ENCODE results near the gene SLC45A1. TPM values are rescaled to one million over a fixed set of nuclear protein-coding genes. Genes with fewer than 3 reads are reported as not detected.

Gene SLC45A1
- total RNA-seq, 1 experiment from 2014 or later = not detected

GRCh38 chr1:8386247-8386646 lies 68.3 kb downstream of the SLC45A1 start:
- H3K9me2 ChIP-seq (replicated peaks; ENCODE audit: insufficient read depth, low read length) = no peaks in the 10 kb centered on the region
- no peak for DNase-seq
- peaks cover 49% of the 10 kb centered on the region for H3K4me1 ChIP-seq (ENCODE audit: low read length)
- H4K20me1 ChIP-seq (ENCODE audit: insufficient read depth, low read depth, low read length) = peaks cover 87% of the 10 kb centered on the region
- H3K4me3 ChIP-seq (ENCODE audit: low read length) = no peak overlapping the region
- H3K27ac ChIP-seq (ENCODE audit: low read length) = peak overlapping the region; percentile 18; the same call in 1 of the 2 replicates
- H3K9ac ChIP-seq (ENCODE audit: low read length) = no peak overlapping the region
- H3K79me2 ChIP-seq (ENCODE audit: low read length) = peaks cover 95% of the 10 kb centered on the region
- no peaks in the 10 kb centered on the region for H3K27me3 ChIP-seq (ENCODE audit: low read length)
- peaks cover 75% of the 10 kb centered on the region for H3K36me3 ChIP-seq (ENCODE audit: insufficient read depth, low read length)
- no peak overlapping the region for H3K4me2 ChIP-seq (ENCODE audit: low read depth, low read length, poor library complexity, severe bottlenecking)
- no peaks in the 10 kb centered on the region for H3K9me3 ChIP-seq (ENCODE audit: low read length)
- H2AFZ ChIP-seq (ENCODE audit: low read length) = no peak overlapping the region

GRCh38 chr1:8388732-8389562 lies 71.0 kb downstream of the SLC45A1 start:
- H2AFZ ChIP-seq (ENCODE audit: low read length) = no peak overlapping the region
- peaks cover 88% of the 10 kb centered on the region for H4K20me1 ChIP-seq (ENCODE audit: insufficient read depth, low read depth, low read length)
- H3K9me3 ChIP-seq (ENCODE audit: low read length) = no peaks in the 10 kb centered on the region
- H3K4me2 ChIP-seq (ENCODE audit: low read depth, low read length, poor library complexity, severe bottlenecking) = no peak overlapping the region
- H3K79me2 ChIP-seq (ENCODE audit: low read length) = peaks cover 96% of the 10 kb centered on the region
- no peak overlapping the region for H3K9ac ChIP-seq (ENCODE audit: low read length)
- no peaks in the 10 kb centered on the region for H3K27me3 ChIP-seq (ENCODE audit: low read length)
- no peak for DNase-seq
- H3K4me1 ChIP-seq (ENCODE audit: low read length) = peaks cover 72% of the 10 kb centered on the region
- H3K27ac ChIP-seq (ENCODE audit: low read length) = no peak overlapping the region
- no peak overlapping the region for H3K4me3 ChIP-seq (ENCODE audit: low read length)
- H3K9me2 ChIP-seq (replicated peaks; ENCODE audit: insufficient read depth, low read length) = no peaks in the 10 kb centered on the region
- H3K36me3 ChIP-seq (ENCODE audit: insufficient read depth, low read length) = peaks cover 78% of the 10 kb centered on the region

GRCh38 chr1:8389958-8390535 lies 72.1 kb downstream of the SLC45A1 start:
- Histone ChIP-seq H2AFZ (ENCODE audit: low read length) (no peak overlapping the region), H3K27me3 (ENCODE audit: low read length) (no peaks in the 10 kb centered on the region), H3K4me1 (ENCODE audit: low read length) (peaks cover 78% of the 10 kb centered on the region), H3K4me2 (ENCODE audit: low read depth, low read length, poor library complexity, severe bottlenecking) (no peak overlapping the region), H4K20me1 (ENCODE audit: insufficient read depth, low read depth, low read length) (peaks cover 83% of the 10 kb centered on the region), H3K27ac (ENCODE audit: low read length) (peak overlapping the region; percentile 71; the same call in 1 of the 2 replicates), H3K9ac (ENCODE audit: low read length) (no peak overlapping the region), H3K9me3 (ENCODE audit: low read length) (no peaks in the 10 kb centered on the region), H3K36me3 (ENCODE audit: insufficient read depth, low read length) (peaks cover 73% of the 10 kb centered on the region), H3K79me2 (ENCODE audit: low read length) (peaks cover 96% of the 10 kb centered on the region), H3K9me2 (replicated peaks; ENCODE audit: insufficient read depth, low read length) (no peaks in the 10 kb centered on the region), H3K4me3 (ENCODE audit: low read length) (no peak overlapping the region)
- DNase-seq = no peak

GRCh38 chr1:8390707-8391106 lies 72.8 kb downstream of the SLC45A1 start:
- Histone ChIP-seq H3K4me3 (ENCODE audit: low read length) (no peak overlapping the region), H3K4me1 (ENCODE audit: low read length) (peaks cover 81% of the 10 kb centered on the region), H3K4me2 (ENCODE audit: low read depth, low read length, poor library complexity, severe bottlenecking) (peak overlapping the region; percentile 52), H4K20me1 (ENCODE audit: insufficient read depth, low read depth, low read length) (peaks cover 79% of the 10 kb centered on the region), H2AFZ (ENCODE audit: low read length) (no peak overlapping the region), H3K36me3 (ENCODE audit: insufficient read depth, low read length) (peaks cover 73% of the 10 kb centered on the region), H3K9ac (ENCODE audit: low read length) (no peak overlapping the region), H3K9me2 (replicated peaks; ENCODE audit: insufficient read depth, low read length) (no peaks in the 10 kb centered on the region), H3K27ac (ENCODE audit: low read length) (peak overlapping the region; percentile 71), H3K9me3 (ENCODE audit: low read length) (no peaks in the 10 kb centered on the region), H3K79me2 (ENCODE audit: low read length) (peaks cover 97% of the 10 kb centered on the region), H3K27me3 (ENCODE audit: low read length) (no peaks in the 10 kb centered on the region)
- no peak for DNase-seq

- H3K36me3 ChIP-seq (ENCODE audit: insufficient read depth, low read length) = peaks cover 81% of the 10 kb centered on the region
Measured at GRCh38 chr1:8392522-8392921, 74.6 kb downstream of the SLC45A1 start.

More at GRCh38 chr1:8392522-8392921, 74.6 kb downstream of the SLC45A1 start:
- Histone ChIP-seq H3K9me3 (ENCODE audit: low read length) (no peaks in the 10 kb centered on the region), H3K27me3 (ENCODE audit: low read length) (no peaks in the 10 kb centered on the region), H3K27ac (ENCODE audit: low read length) (peak overlapping the region; percentile 71), H3K79me2 (ENCODE audit: low read length) (peaks cover 99% of the 10 kb centered on the region), H3K4me3 (ENCODE audit: low read length) (no peak overlapping the region), H3K9ac (ENCODE audit: low read length) (0 out of 2 replicates have a peak overlapping the region, but pooled peaks have one; percentile 4), H3K4me1 (ENCODE audit: low read length) (peaks cover 90% of the 10 kb centered on the region), H4K20me1 (ENCODE audit: insufficient read depth, low read depth, low read length) (peaks cover 71% of the 10 kb centered on the region), H2AFZ (ENCODE audit: low read length) (no peak overlapping the region), H3K4me2 (ENCODE audit: low read depth, low read length, poor library complexity, severe bottlenecking) (peak overlapping the region; percentile 52), H3K9me2 (replicated peaks; ENCODE audit: insufficient read depth, low read length) (no peaks in the 10 kb centered on the region)
- DNase-seq = no peak

Small RNAs within 50 kb of the gene (small RNA-seq; reads per million reads assigned to genes)
- gene RF00019 = not detected
- gene RNU6-991P = not detected
